ENCODE results near the gene CLASP1. TPM values are rescaled to one million over a fixed set of nuclear protein-coding genes. Genes with fewer than 3 reads are reported as not detected.
"Not testable (repeated sequence)": the region's sequence is repeated elsewhere in the genome, so short reads cannot be mapped to it uniquely, and the experiment has no call there.

The CLASP1 gene
- total and polyA plus RNA-seq, 11 donors = 16.0 to 84.5 (median 60.2) TPM

GRCh38 chr2:121478996-121479745, 170.1 kb downstream of the CLASP1 start:
- ATAC-seq = no peak
- 78 to 85% (median 82%) methylated on average over 6 of the region's 6 CpGs for WGBS, 4 donors

GRCh38 chr2:121478358-121478995, 170.8 kb downstream of the CLASP1 start:
- WGBS, 4 donors = 94 to 96% (median 95%) methylated on average over 4 to 7 of the region's 7 CpGs
- H3K4me3 ChIP-seq, DNase-seq, H3K27ac ChIP-seq, H3K9me3 ChIP-seq, ATAC-seq, H3K27me3 ChIP-seq: not testable (repeated sequence)
- peaks cover 0 to 69% (median 43%) of the 10 kb centered on the region in 12 donors for H3K4me1 ChIP-seq
- H3K36me3 ChIP-seq = peaks cover 0 to 12% (median 0%) of the 10 kb centered on the region in 9 donors
- intact Hi-C loops (cut with DNase I) = loop anchor here in 1 of 10 donors (5.0 kb wide), 1 partner anchor 49 kb away; no protein-coding TSS in a partner anchor

More at GRCh38 chr2:121478996-121479745, 170.1 kb downstream of the CLASP1 start:
- no peaks in the 10 kb centered on the region for H3K9me3 ChIP-seq
- TF ChIP-seq CTCF (IDR thresholded peaks at IDR 0.05) (no peak), POLR2A (IDR thresholded peaks at IDR 0.05) (no peak)
- intact Hi-C loops (cut with DNase I) = loop anchor here in 1 of 10 donors (5.0 kb wide), 1 partner anchor 48 kb away; no protein-coding TSS in a partner anchor
- H3K4me3 ChIP-seq = no peak overlapping the region
- peak overlapping the region in 3 of 12 donors; percentile 9 to 26 (median 25) for H3K27ac ChIP-seq
- H3K27me3 ChIP-seq = no peaks in the 10 kb centered on the region
- H3K4me1 ChIP-seq = peaks cover 0 to 67% (median 43%) of the 10 kb centered on the region in 12 donors
- H3K36me3 ChIP-seq = peaks cover 0 to 11% (median 0%) of the 10 kb centered on the region in 9 donors
- DNase-seq = no peak

- ATAC-seq = peak in 2 of 4 donors; percentile 39 to 43
- Histone ChIP-seq H3K27ac (peak overlapping the region in 2 of 12 donors; percentile 28 to 31), H3K27me3 (no peaks in the 10 kb centered on the region), H3K9me3 (no peaks in the 10 kb centered on the region), H3K4me3 (no peak overlapping the region), H3K36me3 (peaks cover 0 to 4% (median 0%) of the 10 kb centered on the region in 9 donors), H3K4me1 (peaks cover 0 to 79% (median 46%) of the 10 kb centered on the region in 12 donors)
- intact Hi-C loops (cut with DNase I) = loop anchor here in 1 of 10 donors (5.0 kb wide), 1 partner anchor 51 kb away; no protein-coding TSS in a partner anchor
- DNase-seq = no peak
- 27 to 62% (median 52%) methylated on average over 3 of the region's 3 CpGs for WGBS, 4 donors
- TF ChIP-seq CTCF (IDR thresholded peaks at IDR 0.05) = no peak
- TF ChIP-seq POLR2A (IDR thresholded peaks at IDR 0.05) = no peak
Measured at GRCh38 chr2:121476684-121477083, 172.6 kb downstream of the CLASP1 start.

GRCh38 chr2:121475811-121476571, 173.3 kb downstream of the CLASP1 start:
- no peak overlapping the region for H3K4me3 ChIP-seq
- DNase-seq (no peak), ATAC-seq (no peak)
- peaks cover 0 to 77% (median 44%) of the 10 kb centered on the region in 12 donors for H3K4me1 ChIP-seq
- intact Hi-C loops (cut with DNase I) = loop anchor here in 1 of 10 donors (5.0 kb wide), 1 partner anchor 51 kb away; no protein-coding TSS in a partner anchor
- TF ChIP-seq CTCF (IDR thresholded peaks at IDR 0.05) (no peak), POLR2A (IDR thresholded peaks at IDR 0.05) (no peak)
- H3K27ac ChIP-seq = peak overlapping the region in 2 of 12 donors; percentile 28 to 31
- WGBS, 4 donors = 71 to 80% (median 75%) methylated on average over 4 of the region's 4 CpGs
- H3K27me3 ChIP-seq = no peaks in the 10 kb centered on the region
- peaks cover 0 to 7% (median 0%) of the 10 kb centered on the region in 9 donors for H3K36me3 ChIP-seq
- no peaks in the 10 kb centered on the region for H3K9me3 ChIP-seq

Measured in heart left ventricle (tissue), 16 donors.